Liver (tissue), 3 donors: ENCODE measurements around the gene L2HGDH.

ENCODE experiments used
- CTCF ChIP-seq: fragments of 150-350 bp; IDR thresholded peaks from 2 replicates; pipeline ENCODE4 v1.5.1; 2017; ENCODE audit warnings: improper control_type of control experiment, low read depth, low read length; ENCODE audit not compliant: missing input control
- RXRA ChIP-seq, 2 donors: IDR thresholded peaks; 2 replicates each; pipeline ENCODE4 v1.6.1; 2017 to 2018; ENCODE audit warnings: antibody characterized with exemption in 2 of 2, mild to moderate bottlenecking in 1 of 2
- TAF1 ChIP-seq: conservative IDR thresholded peaks from 2 replicates; pipeline ENCODE4 v1.6.1; 2016; ENCODE audit warnings: antibody characterized with exemption, mild to moderate bottlenecking
- donor health status: healthy.
- donor health status: healthy.

- TF ChIP-seq CTCF (no peak), RXRA (IDR thresholded peaks at IDR 0.05) (no peak), TAF1 (no peak)
These were observed 78.1 kb downstream of the L2HGDH start for GRCh38 chr14:50233951-50234250.
